ENCODE measurements around the gene SDK1.
"Not testable (repeated sequence)": the region's sequence is repeated elsewhere in the genome, so short reads cannot be mapped to it uniquely, and the experiment has no call there.

The SDK1 gene

GRCh38 chr7:4270268-4270667 lies 969.2 kb downstream of the SDK1 start:
- no peak for DNase-seq

- no peak for DNase-seq
Observed at GRCh38 chr7:4270941-4271715, 970.1 kb downstream of the SDK1 start.

- no peak for DNase-seq
Observed at GRCh38 chr7:4271716-4272015, 970.6 kb downstream of the SDK1 start.

GRCh38 chr7:4272141-4272540 lies 971.1 kb downstream of the SDK1 start:
- DNase-seq = no peak

GRCh38 chr7:4273566-4274230 lies 972.6 kb downstream of the SDK1 start:
- peak; percentile 4 for DNase-seq

GRCh38 chr7:4274286-4274685 lies 973.2 kb downstream of the SDK1 start:
- no peak for DNase-seq

- DNase-seq = no peak
Observed at GRCh38 chr7:4277936-4278335, 976.9 kb downstream of the SDK1 start.

GRCh38 chr7:4279216-4279615 lies 978.2 kb downstream of the SDK1 start:
- DNase-seq = no peak

GRCh38 chr7:4281231-4281993 lies 980.4 kb downstream of the SDK1 start:
- DNase-seq = peak; percentile 20

GRCh38 chr7:4282434-4283223 lies 981.6 kb downstream of the SDK1 start:
- no peak for DNase-seq

GRCh38 chr7:4286351-4286750 lies 985.3 kb downstream of the SDK1 start:
- DNase-seq = no peak

GRCh38 chr7:4288791-4289394 lies 987.8 kb downstream of the SDK1 start:
- DNase-seq = no peak

- DNase-seq = no peak
Observed at GRCh38 chr7:4297165-4297917, 996.3 kb downstream of the SDK1 start.

- no peak for DNase-seq
Observed at GRCh38 chr7:4297918-4298219, 996.8 kb downstream of the SDK1 start.

- no peak for DNase-seq
Observed at GRCh38 chr7:4299431-4299830, 998.4 kb downstream of the SDK1 start.

GRCh38 chr7:4302203-4302905 lies 1001.3 kb downstream of the SDK1 start:
- DNase-seq = no peak

GRCh38 chr7:4307316-4308204 lies 1006.5 kb downstream of the SDK1 start:
- no peak for DNase-seq

GRCh38 chr7:4308205-4308590 lies 1007.1 kb downstream of the SDK1 start:
- no peak for DNase-seq

GRCh38 chr7:4313911-4314310 lies 1012.9 kb downstream of the SDK1 start:
- DNase-seq = not testable (repeated sequence)

GRCh38 chr7:4314316-4314715 lies 1013.3 kb downstream of the SDK1 start:
- not testable (repeated sequence) for DNase-seq

Data from NCI-H2171 (cell line).